IMR-90 (cell line): ENCODE measurements around the gene AMBRA1. TPM values are rescaled to one million over a fixed set of nuclear protein-coding genes. Genes with fewer than 3 reads are reported as not detected.

ENCODE experiments used
- ATAC-seq: fragments of 200-7000 bp; cut with Tn5 transposase; 2 replicates; pipeline ENCODE4 v1.9.1; 2020; ENCODE audit warnings: low read depth, mild to moderate bottlenecking, moderate library complexity
- BruUV-seq: library from RNA; stranded (reverse); fragments of 400-500 nt; replicated peaks from 2 replicates; lab custom pipeline; 2021; lab: Mats Ljungman, UMichigan
- CTCF ChIA-PET: fragments of 300-600 bp; formaldehyde crosslinking; extraction: SDS; loops from one replicate; lab custom pipeline; 2021; ENCODE audit warnings: antibody characterized with exemption; lab: Yijun Ruan, JAX
- POLR2A ChIA-PET: fragments of 300-600 bp; sonication (Branson Sonifier 250); formaldehyde crosslinking; loops from one replicate; lab custom pipeline; 2022; ENCODE audit warnings: antibody characterized with exemption; ENCODE audit not compliant: unreplicated experiment; lab: Charles Lee
- DNase-seq: peaks from one replicate; pipeline ENCODE4 v3.0.0; 2013
- H2AFZ ChIP-seq: replicated peaks from 2 replicates; pipeline ENCODE3; 2013; ENCODE audit warnings: low read length, mild to moderate bottlenecking; ENCODE audit not compliant: poor library complexity
- H2AK5ac ChIP-seq: 2 replicates; pipeline ENCODE4 v1.6.1; 2013; ENCODE audit warnings: low read depth, low read length, inconsistent platforms
- H2AK9ac ChIP-seq: replicated peaks from 2 replicates; pipeline ENCODE3; 2013; ENCODE audit warnings: mild to moderate bottlenecking, low read depth, low read length, moderate library complexity; ENCODE audit not compliant: poor library complexity
- H2BK120ac ChIP-seq: 2 replicates; pipeline ENCODE4 v1.6.1; 2013; ENCODE audit warnings: low read depth, low read length, inconsistent platforms
- H2BK15ac ChIP-seq: 3 replicates; pipeline ENCODE4 v1.6.1; 2013; ENCODE audit warnings: low read depth, low read length, inconsistent platforms
- H2BK20ac ChIP-seq: 2 replicates; pipeline ENCODE4 v1.6.1; 2013; ENCODE audit warnings: low read depth, mild to moderate bottlenecking, inconsistent platforms, low read length, moderate library complexity
- H2BK5ac ChIP-seq: 2 replicates; pipeline ENCODE4 v1.6.1; 2013; ENCODE audit warnings: mild to moderate bottlenecking, low read depth, low read length, inconsistent platforms; ENCODE audit not compliant: poor library complexity, severe bottlenecking
- H3K14ac ChIP-seq: replicated peaks from 2 replicates; pipeline ENCODE4 v1.6.1; 2013; ENCODE audit warnings: low read depth, low read length, inconsistent platforms
- H3K18ac ChIP-seq: 2 replicates; pipeline ENCODE4 v1.6.1; 2013; ENCODE audit warnings: low read depth, low read length, control low read depth
- H3K23ac ChIP-seq: 2 replicates; pipeline ENCODE4 v1.6.1; 2013; ENCODE audit warnings: low read depth, low read length, inconsistent platforms
- H3K27ac ChIP-seq: 2 replicates; pipeline ENCODE4 v1.5.1; 2013; ENCODE audit warnings: mild to moderate bottlenecking, control low read depth, low read length; ENCODE audit not compliant: insufficient read depth
- H3K27me3 ChIP-seq: 2 replicates; pipeline ENCODE4 v1.6.1; 2013; ENCODE audit warnings: low read length; ENCODE audit not compliant: control insufficient read depth, insufficient read depth
- H3K36me3 ChIP-seq: 2 replicates; pipeline ENCODE4 v1.6.1; 2013; ENCODE audit warnings: low read length, mixed read lengths; ENCODE audit not compliant: control insufficient read depth, insufficient read depth
- H3K4ac ChIP-seq: 2 replicates; pipeline ENCODE4 v1.6.1; 2013; ENCODE audit warnings: low read depth, low read length, inconsistent platforms
- H3K4me1 ChIP-seq: 2 replicates; pipeline ENCODE4 v1.6.1; 2013; ENCODE audit warnings: low read length, mixed read lengths; ENCODE audit not compliant: control insufficient read depth, insufficient read depth
- H3K4me2 ChIP-seq: 2 replicates; pipeline ENCODE4 v1.6.1; 2013; ENCODE audit warnings: low read depth, mild to moderate bottlenecking, control low read depth, low read length, moderate library complexity
- H3K4me3 ChIP-seq: 2 replicates; pipeline ENCODE4 v1.5.1; 2013; ENCODE audit warnings: low read depth, mild to moderate bottlenecking, control low read depth, low read length, moderate library complexity; ENCODE audit not compliant: insufficient read depth
- H3K56ac ChIP-seq: 2 replicates; pipeline ENCODE4 v1.6.1; 2013; ENCODE audit warnings: low read length, inconsistent platforms; ENCODE audit not compliant: insufficient read depth; ENCODE audit errors: extremely low read depth
- H3K79me1 ChIP-seq, 2 experiments: 2 replicates each; pipeline ENCODE4 v1.6.1; 2013; ENCODE audit warnings: low read length in 2 of 2, inconsistent platforms in 1 of 2, low read depth in 1 of 2
- H3K9ac ChIP-seq: 2 replicates; pipeline ENCODE4 v1.6.1; 2013; ENCODE audit warnings: low read depth, low read length, control low read depth
- H3K9me1 ChIP-seq: 2 replicates; pipeline ENCODE4 v1.6.1; 2013; ENCODE audit warnings: low read length, inconsistent platforms; ENCODE audit not compliant: insufficient read depth
- H3K9me3 ChIP-seq: 2 replicates; pipeline ENCODE4 v1.6.1; 2013; ENCODE audit warnings: low read length; ENCODE audit not compliant: control insufficient read depth, insufficient read depth
- H4K20me1 ChIP-seq: 2 replicates; pipeline ENCODE4 v1.6.1; 2013; ENCODE audit warnings: low read length, inconsistent platforms; ENCODE audit not compliant: insufficient read depth
- H4K5ac ChIP-seq: 2 replicates; pipeline ENCODE4 v1.6.1; 2013; ENCODE audit warnings: mild to moderate bottlenecking, low read depth, low read length, control low read depth
- H4K8ac ChIP-seq, 2 experiments: 2 replicates each; pipeline ENCODE4 v1.6.1; 2013; ENCODE audit warnings: low read depth in 2 of 2, low read length in 2 of 2, control low read depth in 1 of 2, inconsistent platforms in 1 of 2
- H4K91ac ChIP-seq: 2 replicates; pipeline ENCODE4 v1.6.1; 2013; ENCODE audit warnings: low read depth, low read length, inconsistent platforms; ENCODE audit not compliant: insufficient read depth
- CTCF ChIP-seq: conservative IDR thresholded peaks from 2 replicates; pipeline ENCODE4 v1.5.1; 2012; ENCODE audit warnings: mild to moderate bottlenecking, low read depth, low read length, improper control_type of control experiment
- ELK1 ChIP-seq: fragments of 150-350 bp; IDR thresholded peaks from 2 replicates; pipeline ENCODE4 v1.6.1; 2016; ENCODE audit warnings: low read depth, mild to moderate bottlenecking, low read length, moderate library complexity, borderline replicate concordance
- MAFK ChIP-seq: IDR thresholded peaks from 2 replicates; pipeline ENCODE4 v1.6.1; 2012; ENCODE audit warnings: low read depth, low read length, improper control_type of control experiment
- POLR2A ChIP-seq: IDR thresholded peaks from 2 replicates; pipeline ENCODE4 v1.6.1; 2012; ENCODE audit warnings: mild to moderate bottlenecking, low read depth, low read length
- RAD21 ChIP-seq: IDR thresholded peaks from 2 replicates; pipeline ENCODE4 v1.6.1; 2012; ENCODE audit warnings: low read length, improper control_type of control experiment
- USF2 ChIP-seq: fragments of 150-350 bp; IDR thresholded peaks from 2 replicates; pipeline ENCODE4 v1.6.1; 2017; ENCODE audit warnings: mild to moderate bottlenecking, antibody characterized with exemption, low read length, low read depth
- WGBS, 2 experiments: methylation state at CpG; one replicate each; pipeline versions ENCODE4 v1.1.5 to v1.1.7; 2013; ENCODE audit warnings: missing lambda C conversion rate in 2 of 2; ENCODE audit not compliant: insufficient read length in 1 of 2; ENCODE audit errors: extremely low coverage in 2 of 2; 5-methylcytosine and 5-hydroxymethylcytosine counted together
- dilution Hi-C: fragments of 300-500 bp; cut with HindIII; formaldehyde crosslinking; loops from one replicate; pipeline ENCODE4 v1.14.3; 2018; ENCODE audit warnings: low sequenced_read_pairs; ENCODE audit not compliant: unreplicated experiment
- in situ Hi-C: fragments of 300-500 bp; cut with MboI; formaldehyde crosslinking; loops from 3 replicates; pipeline ENCODE4 v1.14.3; 2019; ENCODE audit warnings: low sequenced_read_pairs, inconsistent platforms, mixed read lengths
- intact Hi-C: fragments of 100-400 bp; cut with micrococcal nuclease; formaldehyde crosslinking; loops from 2 replicates; pipeline ENCODE4 v1.10.0; 2022
- polyA plus RNA-seq, 3 experiments: library from polyadenylated mRNA; depleted of rRNA; stranded (reverse); fragments of >200 nt; gene quantifications; 2 replicates each; pipeline ENCODE4 v1.2.3, GENCODE V29; 2012; ENCODE audit warnings: low replicate concordance in 1 of 3
- total RNA-seq: library from RNA; depleted of rRNA; stranded (reverse); fragments of >200 nt; gene quantifications from 2 replicates; pipeline ENCODE4 v1.2.3, GENCODE V29; 2012

The AMBRA1 gene
- total and polyA plus RNA-seq, 2 of the 4 experiments (the other 2 are of a cell fraction) = 9.4 to 18.3 TPM

GRCh38 chr11:46537121-46537520 lies 56.7 kb downstream of the AMBRA1 start:
- BruUV-seq = no TSS peak
- no peak overlapping the region for H4K5ac ChIP-seq
- peaks cover 10% of the 10 kb centered on the region for H3K36me3 ChIP-seq
- H2AK9ac ChIP-seq = no peak overlapping the region
- no peaks in the 10 kb centered on the region for H3K4me1 ChIP-seq
- no peak overlapping the region for H2BK5ac ChIP-seq
- no peak overlapping the region for H3K4me3 ChIP-seq
- H3K27me3 ChIP-seq = no peaks in the 10 kb centered on the region
- H2AK5ac ChIP-seq = no peak overlapping the region
- H3K18ac ChIP-seq = no peak overlapping the region
- no peak overlapping the region for H2BK20ac ChIP-seq
- dilution Hi-C loops = no loop called here
- TF ChIP-seq USF2 (no peak), MAFK (no peak), CTCF (peak; percentile 26; the same call in 1 of the 2 replicates), ELK1 (no peak), RAD21 (peak; percentile 7; the same call in 1 of the 2 replicates), POLR2A (no peak)
- H3K9ac ChIP-seq = no peak overlapping the region
- H2BK15ac ChIP-seq = no peak overlapping the region
- H3K23ac ChIP-seq = no peak overlapping the region
- peaks cover 50% of the 10 kb centered on the region for H4K20me1 ChIP-seq
- DNase-seq = peak; percentile 28
- ChIA-PET POLR2A (no interaction called here), CTCF (no interaction called here)
- H3K14ac ChIP-seq = no peak overlapping the region
- no peak overlapping the region for H3K4me2 ChIP-seq
- no peaks in the 10 kb centered on the region; the same call in 1 of the 2 replicates for H3K9me1 ChIP-seq
- H4K8ac ChIP-seq = no peak overlapping the region
- no peak overlapping the region for H2AFZ ChIP-seq
- 0 out of 2 replicates have a peak, but pooled peaks have one; percentile 24 for ATAC-seq
- H3K79me1 ChIP-seq = peaks cover 28 to 55% of the 10 kb centered on the region in 2 experiments
- H4K91ac ChIP-seq = no peak overlapping the region
- H3K4ac ChIP-seq = no peak overlapping the region
- intact Hi-C loops = no loop called here
- no peaks in the 10 kb centered on the region for H3K9me3 ChIP-seq
- in situ Hi-C loops = no loop called here
- H3K56ac ChIP-seq = no peak overlapping the region
- no peak overlapping the region for H2BK120ac ChIP-seq
- no CpG with 5 or more reads among the region's 2 CpGs for WGBS, 2 experiments
- H3K27ac ChIP-seq = no peak overlapping the region
